Stimulated activated CD4-positive, alpha-beta T cell treated with anti-CD3 and anti-CD28 coated beads, Interleukin-4, amount 100 ng/mL, for 24 hours (primary cell): Measurements from ENCODE around the gene GALNT18.

Source experiments
- DNase-seq: peaks from one replicate; pipeline ENCODE4 v3.0.0-alpha.2; 2020

Gene GALNT18

GRCh38 chr11:11491014-11491413 lies 130.8 kb downstream of the GALNT18 start:
- DNase-seq = no peak

DNA sequence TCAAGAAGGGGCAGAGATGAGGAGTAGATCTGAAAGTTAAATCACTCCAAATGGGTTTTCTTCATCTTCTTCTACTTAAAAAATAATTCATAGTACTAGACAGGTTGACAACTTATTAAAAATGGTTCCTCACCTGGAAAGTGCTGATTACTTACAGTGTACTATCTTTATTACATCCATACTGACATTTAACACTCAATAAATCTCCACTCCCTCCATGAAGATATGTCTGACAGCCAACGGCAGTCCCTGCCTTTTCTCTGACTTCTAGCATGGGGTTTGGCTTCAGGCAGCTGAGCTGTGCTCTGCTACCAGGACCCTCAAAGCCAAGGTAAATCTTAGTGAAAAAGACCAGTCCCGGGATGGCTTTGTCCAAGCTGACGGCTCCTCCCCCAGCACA lies 135.4 kb downstream of the GALNT18 start:
- no peak for DNase-seq

GRCh38 chr11:11486002-11486401 lies 135.8 kb downstream of the GALNT18 start:
- no peak for DNase-seq

- DNase-seq = no peak
Measured at GRCh38 chr11:11483627-11484026, 138.2 kb downstream of the GALNT18 start.

- no peak for DNase-seq
Measured at GRCh38 chr11:11482730-11483129, 139.1 kb downstream of the GALNT18 start.

GRCh38 chr11:11481371-11481770 lies 140.4 kb downstream of the GALNT18 start:
- DNase-seq = no peak

- DNase-seq = no peak
Measured at GRCh38 chr11:11480971-11481370, 140.8 kb downstream of the GALNT18 start.

DNA sequence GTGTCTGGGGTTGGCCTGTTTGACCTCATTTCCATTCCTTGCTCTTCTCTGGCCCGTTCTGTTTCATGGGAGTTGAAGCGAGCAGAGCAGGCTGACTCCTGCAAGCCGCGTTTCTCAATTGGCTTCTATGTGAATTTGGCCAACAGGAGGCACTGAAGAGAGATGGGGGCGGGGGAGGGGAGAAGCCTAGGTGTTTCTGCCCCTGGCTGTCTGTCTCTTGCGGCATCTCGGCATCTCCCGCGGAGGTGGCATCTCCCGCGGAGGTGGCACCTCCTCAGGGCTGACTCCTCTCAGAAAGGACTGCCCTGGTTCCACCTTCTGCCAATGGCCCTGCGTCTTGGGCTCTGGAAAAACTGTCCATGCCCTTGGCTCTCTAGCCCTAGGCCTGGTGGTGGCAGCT lies 143.1 kb downstream of the GALNT18 start:
- DNase-seq = no peak

GRCh38 chr11:11477695-11478420 lies 143.9 kb downstream of the GALNT18 start:
- no peak for DNase-seq

GRCh38 chr11:11476971-11477645 lies 144.7 kb downstream of the GALNT18 start:
- no peak for DNase-seq

- DNase-seq = no peak
Measured at GRCh38 chr11:11476499-11476898, 145.3 kb downstream of the GALNT18 start.

DNA sequence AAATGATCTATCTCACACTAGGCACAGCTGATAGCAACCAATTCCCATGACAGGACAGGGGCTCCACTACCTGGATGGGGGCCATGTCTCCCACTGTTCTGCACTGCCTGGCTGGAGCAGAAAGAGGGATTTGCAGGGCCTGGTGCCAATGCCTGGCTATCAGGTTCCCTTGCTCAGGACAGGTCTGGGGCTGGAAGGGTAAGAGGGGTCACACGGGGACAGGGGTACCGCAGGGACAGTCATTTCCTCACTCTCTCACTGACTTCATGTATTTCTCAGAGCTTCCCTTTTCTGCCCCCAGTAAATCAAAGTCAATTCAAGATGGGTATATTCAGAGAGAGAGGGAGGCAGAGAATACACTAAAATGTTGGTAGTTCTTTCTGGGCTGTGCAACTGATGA lies 149.7 kb downstream of the GALNT18 start:
- DNase-seq = no peak

GRCh38 chr11:11471201-11471600 lies 150.6 kb downstream of the GALNT18 start:
- DNase-seq = no peak

GRCh38 chr11:11468954-11469353 lies 152.9 kb downstream of the GALNT18 start:
- no peak for DNase-seq

GRCh38 chr11:11467312-11467711 lies 154.5 kb downstream of the GALNT18 start:
- DNase-seq = no peak

DNA sequence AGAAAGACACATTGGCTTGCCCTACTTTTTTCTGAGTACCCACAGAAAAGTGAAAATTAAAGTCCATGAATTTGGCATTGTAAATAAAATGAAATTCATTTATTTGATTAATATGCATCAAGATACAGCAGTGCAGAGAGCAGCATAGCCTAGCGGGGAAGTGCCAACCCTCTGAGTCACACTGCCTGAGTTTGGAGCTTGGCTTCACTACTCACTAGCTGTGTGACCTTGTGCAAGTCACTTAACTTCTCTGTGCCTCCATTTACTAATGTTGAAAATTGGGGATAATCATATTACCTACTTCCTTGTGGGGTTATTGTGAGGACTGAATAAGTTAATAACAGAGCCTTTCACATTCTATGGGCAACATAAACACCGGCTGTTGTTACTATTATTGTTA lies 157.2 kb downstream of the GALNT18 start:
- no peak for DNase-seq

DNA sequence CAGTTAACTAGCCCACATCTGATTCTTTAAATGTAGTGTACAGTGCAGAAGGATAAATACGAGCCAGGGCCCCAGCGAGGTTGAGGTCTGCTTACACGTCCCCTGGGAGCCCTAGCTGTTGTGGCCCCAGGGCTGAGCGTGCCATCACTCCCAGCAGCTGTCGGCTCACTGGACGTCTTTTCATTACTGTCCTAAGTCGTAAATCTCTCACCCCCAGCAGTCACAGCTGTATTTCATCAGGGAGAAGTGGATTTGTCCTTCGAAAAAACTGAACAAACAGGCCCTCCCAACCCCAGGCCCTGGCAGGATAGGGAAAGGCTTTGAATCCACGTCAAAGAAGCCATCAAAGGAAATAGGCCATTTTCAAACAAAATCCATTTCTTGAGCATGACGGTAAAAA lies 158.4 kb downstream of the GALNT18 start:
- no peak for DNase-seq

GRCh38 chr11:11461473-11461872 lies 160.3 kb downstream of the GALNT18 start:
- no peak for DNase-seq

GRCh38 chr11:11459578-11459977 lies 162.2 kb downstream of the GALNT18 start:
- no peak for DNase-seq

GRCh38 chr11:11458485-11458884 lies 163.3 kb downstream of the GALNT18 start:
- no peak for DNase-seq

DNA sequence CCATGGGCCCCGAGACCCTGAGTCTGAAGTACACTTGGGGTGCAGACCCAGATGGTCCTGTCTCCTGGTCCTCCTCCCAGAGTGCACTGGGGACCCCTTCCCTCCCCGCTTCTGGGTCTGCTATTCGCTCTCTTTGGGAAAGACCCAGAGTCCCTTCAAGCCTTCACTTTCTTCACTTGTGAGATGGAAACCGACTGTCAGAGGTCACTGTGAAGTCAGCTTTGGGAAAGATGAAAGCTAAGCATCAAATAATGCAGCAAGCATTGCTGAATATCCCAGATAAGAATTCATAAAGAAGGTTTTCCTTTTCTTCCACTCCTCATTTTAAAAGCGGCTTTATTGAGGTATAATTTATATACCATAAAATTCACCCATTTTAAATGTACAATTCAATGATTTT lies 163.8 kb downstream of the GALNT18 start:
- DNase-seq = no peak

DNA sequence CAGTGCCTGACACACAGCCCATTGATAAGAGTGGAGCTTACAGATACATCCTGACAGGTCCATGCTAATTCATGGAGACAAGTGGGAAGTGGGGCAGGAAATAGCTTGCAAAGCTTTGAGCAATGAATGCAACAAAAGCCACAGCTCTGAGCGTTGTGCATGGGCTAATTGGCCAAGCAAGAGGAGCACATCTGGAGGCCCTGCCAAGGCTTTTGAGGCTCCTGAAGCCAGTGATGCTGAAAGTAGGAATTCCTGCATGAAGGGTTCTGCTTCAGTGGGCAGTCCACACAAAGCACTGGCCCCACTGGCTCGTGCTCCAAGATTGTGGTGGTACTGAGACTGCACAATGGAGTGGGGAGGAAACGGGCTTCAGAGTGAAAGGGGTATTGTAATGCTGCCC lies 164.9 kb downstream of the GALNT18 start:
- no peak for DNase-seq

DNA sequence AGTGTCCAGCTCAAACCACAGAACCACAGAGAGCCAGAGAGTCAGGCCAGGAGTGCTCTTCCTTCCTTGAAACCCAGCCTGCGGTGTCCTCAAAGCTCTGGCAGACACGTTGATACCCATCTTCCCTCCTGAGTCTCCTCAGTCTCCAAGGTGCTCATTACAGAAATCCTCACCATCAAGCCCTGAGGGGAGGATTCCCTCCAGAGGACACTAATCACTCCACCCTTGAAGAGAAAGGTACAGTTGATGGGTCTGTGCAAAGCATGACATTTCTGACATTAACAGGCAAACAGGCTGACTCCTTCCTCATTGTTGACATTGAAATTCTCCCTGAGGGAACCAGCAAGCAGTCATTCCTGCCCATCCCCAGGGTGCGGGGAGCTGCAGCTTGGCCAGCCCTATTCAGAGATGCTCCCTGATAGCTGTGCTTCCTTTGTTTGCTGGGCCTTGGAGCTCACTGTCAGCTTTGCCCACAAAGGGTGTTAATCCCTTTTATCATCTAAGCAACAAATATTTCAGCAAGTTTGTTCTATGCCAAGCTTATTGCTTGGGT lies 167.1 kb downstream of the GALNT18 start:
- no peak for DNase-seq

DNA sequence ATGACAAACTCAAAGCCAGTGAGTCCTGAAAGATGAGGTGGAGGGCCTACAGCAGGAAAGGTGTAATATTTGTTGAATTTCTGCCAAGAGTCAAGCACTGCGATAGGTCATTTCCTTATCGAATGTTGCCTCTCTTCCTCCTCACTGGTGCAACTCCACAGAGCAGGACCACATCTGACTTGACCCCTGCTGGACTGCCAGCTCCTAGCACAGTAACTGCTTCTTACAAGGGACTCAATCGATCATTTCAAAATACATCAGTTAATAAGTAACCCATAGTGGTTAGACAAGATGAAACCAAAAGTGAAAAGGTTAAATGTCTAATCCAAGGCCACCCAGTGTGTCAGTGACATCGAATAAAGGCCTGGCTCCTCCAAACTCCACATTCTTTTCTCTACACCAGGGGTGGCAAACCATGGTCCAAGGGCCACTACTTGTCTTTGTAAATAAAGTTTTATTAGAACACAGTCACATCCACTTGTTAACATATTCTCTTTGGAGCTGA lies 170.3 kb downstream of the GALNT18 start:
- DNase-seq = no peak
